ENCODE results near the gene SPATA12.

GRCh38 chr3:57110214-57110613 is 49.8 kb downstream of the SPATA12 start:
- TF ChIP-seq CTCF (IDR thresholded peaks at IDR 0.05) (no peak), POLR2A (IDR thresholded peaks at IDR 0.05) (no peak)

All from testis (tissue), 2 donors.